Measurements from ENCODE around the gene MSH4.
"Not testable (repeated sequence)": the region's sequence is repeated elsewhere in the genome, so short reads cannot be mapped to it uniquely, and the experiment has no call there.

Gene MSH4

DNA sequence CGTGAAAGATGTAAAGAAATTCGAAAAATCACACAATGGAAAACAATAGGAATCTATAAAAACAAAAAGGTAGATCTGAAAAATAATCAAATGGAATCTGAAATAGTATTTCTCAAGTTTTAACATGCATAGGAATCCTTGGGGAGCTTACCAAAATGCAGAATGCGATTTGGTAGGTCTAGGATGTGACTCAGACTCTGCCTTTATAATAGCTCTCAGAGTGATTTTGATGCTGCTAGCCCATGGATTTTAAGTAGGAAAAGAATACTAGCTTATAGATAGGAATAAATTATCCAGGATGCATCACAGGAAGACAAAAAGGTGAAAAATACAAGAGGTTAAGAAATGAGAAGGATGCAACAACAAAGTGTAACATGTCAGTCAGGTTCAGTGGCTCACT, 24.7 kb upstream of the MSH4 start:
- H3K4me3 ChIP-seq (ENCODE audit: low read depth, low read length), result no peak overlapping the region
- TF ChIP-seq, protein P1, sequence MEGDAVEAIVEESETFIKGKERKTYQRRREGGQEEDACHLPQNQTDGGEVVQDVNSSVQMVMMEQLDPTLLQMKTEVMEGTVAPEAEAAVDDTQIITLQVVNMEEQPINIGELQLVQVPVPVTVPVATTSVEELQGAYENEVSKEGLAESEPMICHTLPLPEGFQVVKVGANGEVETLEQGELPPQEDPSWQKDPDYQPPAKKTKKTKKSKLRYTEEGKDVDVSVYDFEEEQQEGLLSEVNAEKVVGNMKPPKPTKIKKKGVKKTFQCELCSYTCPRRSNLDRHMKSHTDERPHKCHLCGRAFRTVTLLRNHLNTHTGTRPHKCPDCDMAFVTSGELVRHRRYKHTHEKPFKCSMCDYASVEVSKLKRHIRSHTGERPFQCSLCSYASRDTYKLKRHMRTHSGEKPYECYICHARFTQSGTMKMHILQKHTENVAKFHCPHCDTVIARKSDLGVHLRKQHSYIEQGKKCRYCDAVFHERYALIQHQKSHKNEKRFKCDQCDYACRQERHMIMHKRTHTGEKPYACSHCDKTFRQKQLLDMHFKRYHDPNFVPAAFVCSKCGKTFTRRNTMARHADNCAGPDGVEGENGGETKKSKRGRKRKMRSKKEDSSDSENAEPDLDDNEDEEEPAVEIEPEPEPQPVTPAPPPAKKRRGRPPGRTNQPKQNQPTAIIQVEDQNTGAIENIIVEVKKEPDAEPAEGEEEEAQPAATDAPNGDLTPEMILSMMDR (IDR thresholded peaks at IDR 0.05; ENCODE audit: insufficient read depth, low read depth, low read length, missing control alignments), result no peak
- DNase-seq (ENCODE audit: low read depth), result no peak

DNA sequence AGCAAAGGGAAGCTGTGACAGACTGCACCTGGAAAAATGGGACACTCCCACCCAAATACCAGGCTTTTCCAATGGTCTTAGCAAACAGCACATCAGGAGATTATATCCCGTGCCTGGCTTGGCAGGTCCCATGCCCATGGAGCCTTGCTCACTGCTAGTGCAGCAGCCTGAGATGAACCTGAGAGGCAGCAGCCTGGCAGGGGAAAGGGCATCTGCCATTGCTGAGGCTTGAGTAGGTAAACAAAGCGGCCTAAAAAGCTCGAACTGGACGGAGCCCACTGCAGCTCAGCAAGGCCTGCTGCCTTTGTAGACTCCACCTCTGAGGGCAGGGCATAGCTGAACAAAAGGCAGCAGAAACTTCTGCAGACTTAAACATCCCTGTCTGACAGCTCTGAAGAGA, 18.9 kb upstream of the MSH4 start:
- DNase-seq (ENCODE audit: low read depth); H3K4me3 ChIP-seq (ENCODE audit: low read depth, low read length): not testable (repeated sequence)

DNA sequence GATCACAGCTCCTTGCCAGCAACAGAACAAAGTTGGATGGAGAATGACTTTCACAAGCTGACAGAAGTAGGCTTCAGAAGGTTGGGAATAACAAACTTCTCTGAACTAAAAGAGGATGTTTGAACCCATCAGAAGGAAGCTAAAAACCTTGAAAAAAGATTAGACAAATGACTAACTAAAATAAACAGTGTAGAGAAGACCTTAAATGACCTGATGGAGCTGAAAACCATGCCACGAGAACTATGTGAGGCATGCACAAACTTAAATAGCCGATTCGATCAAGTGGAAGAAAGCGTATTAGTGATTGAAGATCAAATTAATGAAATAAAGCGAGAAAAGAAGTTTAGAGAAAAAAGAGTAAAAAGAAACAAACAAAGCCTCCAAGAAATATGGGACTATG, 18.0 kb upstream of the MSH4 start:
- not testable (repeated sequence) for DNase-seq (ENCODE audit: low read depth); H3K4me3 ChIP-seq (ENCODE audit: low read depth, low read length)

DNA sequence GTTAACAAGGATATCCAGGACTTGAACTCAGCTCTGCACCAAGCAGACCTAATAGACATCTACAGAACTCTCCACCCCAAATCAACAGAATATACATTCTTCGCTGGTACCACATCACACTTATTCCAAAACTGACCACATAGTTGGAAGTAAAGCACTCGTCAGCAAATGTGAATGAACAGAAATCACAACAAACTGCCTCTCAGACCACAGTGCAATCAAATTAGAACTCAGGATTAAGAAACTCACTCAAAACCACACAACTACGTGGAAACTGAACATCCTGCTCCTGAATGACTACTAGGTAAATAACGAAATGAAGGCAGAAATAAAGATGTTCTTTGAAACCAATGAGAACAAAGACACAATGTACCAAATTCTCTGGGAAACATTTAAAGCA, 16.5 kb upstream of the MSH4 start:
- not testable (repeated sequence) for DNase-seq (ENCODE audit: low read depth); H3K4me3 ChIP-seq (ENCODE audit: low read depth, low read length)

DNA sequence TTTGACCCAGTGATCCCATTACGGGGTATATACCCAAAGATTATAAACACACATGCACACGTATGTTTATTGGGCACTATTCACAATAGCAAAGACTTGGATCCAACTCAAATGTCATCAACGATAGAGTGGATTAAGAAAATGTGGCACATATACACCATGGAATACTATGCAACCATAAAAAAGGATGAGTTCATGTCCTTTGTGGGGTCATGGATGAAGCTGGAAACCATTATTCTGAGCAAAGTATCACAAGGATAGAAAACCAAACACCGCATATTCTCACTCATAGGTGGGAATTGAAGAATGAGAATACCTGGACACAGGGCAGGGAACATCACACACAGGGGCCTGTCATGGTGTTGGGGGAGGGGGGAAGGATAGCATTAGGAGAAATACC, 12.8 kb upstream of the MSH4 start:
- peak overlapping the region; percentile 98 for H3K4me3 ChIP-seq (ENCODE audit: low read depth, low read length)

DNA sequence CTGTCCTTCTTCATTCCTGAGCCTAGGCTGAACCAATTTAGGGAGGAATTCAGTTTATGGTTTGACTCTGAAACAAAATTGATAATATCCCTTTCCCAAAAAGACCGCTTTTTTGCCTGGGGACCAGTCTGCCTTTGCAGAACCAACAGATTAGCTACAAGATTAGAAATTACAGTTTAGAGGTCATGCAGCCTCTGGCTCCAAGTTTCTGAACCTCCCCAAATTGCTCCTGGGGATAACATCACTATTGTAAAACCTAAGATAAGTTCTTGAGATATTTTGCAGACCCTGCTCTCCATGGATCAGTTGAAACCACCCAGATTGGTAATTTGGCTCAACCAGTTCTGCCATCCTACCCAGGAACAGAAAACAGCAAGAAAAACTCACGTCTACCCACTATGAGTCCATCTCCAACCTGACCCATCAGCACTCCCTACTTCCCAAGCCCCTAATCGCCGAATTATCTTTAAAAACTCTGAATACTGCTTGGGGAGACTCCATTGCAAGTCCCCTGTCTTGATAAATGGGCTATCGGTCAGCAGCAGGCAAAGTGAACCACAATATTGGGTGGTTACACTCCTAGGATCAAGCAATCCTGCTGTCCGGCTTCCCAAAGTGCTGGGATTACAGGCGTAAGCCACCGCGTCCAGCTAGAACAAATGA, 11.2 kb upstream of the MSH4 start:
- H3K4me3 ChIP-seq (ENCODE audit: low read depth, low read length), result peak overlapping the region; percentile 98
- TF ChIP-seq, protein P1 (IDR thresholded peaks at IDR 0.05; ENCODE audit: insufficient read depth, low read depth, low read length, missing control alignments), result no peak
- no peak for DNase-seq (ENCODE audit: low read depth)

More for the DNA sequence above, 12.8 kb upstream of the MSH4 start:
- DNase-seq (ENCODE audit: low read depth), result not testable (repeated sequence)

DNA sequence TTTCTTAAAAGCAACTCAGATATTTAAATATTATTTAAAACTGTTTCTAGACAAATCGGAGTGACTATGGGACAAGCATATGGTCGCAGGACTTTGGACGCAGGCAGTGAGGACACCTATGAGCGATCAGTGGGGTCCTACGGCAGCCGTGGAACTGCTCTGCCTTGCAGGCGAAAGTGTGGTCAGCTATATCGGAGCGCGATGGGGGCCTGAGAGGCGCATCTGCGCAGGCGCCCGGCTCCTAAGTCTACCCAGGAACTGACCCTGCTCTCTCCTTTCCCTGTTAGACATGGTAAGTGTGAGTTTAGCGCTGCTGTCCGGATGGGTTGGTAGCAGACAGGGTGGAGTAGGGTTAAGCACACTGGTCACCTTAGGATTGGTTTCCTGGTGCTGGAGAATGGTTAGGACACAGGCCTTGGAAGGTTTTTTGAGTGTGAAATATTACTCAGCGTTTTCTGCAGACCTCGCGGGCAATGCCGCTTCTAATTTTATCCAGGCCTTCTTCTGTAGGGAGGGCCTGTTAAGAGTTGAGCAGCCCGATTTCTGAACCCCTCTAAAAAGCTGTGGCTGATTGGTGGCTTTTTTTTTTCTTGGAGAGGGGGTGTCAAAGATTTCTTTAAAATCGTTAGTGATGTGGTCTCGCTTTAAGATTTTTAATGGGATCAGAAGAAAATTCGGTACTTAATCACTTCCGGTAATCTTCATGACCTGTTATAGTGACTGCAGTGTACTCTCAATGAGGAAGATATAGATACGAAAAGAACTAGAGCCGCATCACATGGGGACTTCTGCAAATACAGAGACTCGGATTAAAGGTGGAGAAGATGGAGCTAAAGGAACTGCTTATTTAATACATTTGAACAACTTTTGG, 10.5 kb upstream of the MSH4 start, which contains the start of gene RABGGTB:
Gene RABGGTB, plus strand, starts transcription at position 274 of the 871 bp plus-strand sequence. Its CDS starts 16 bp downstream, at position 290.
- peak; percentile 99 for DNase-seq (ENCODE audit: low read depth)
- H3K4me3 ChIP-seq (ENCODE audit: low read depth, low read length), result peak within 1 kb of the TSS; percentile 98
- TF ChIP-seq, protein P1 (IDR thresholded peaks at IDR 0.05; ENCODE audit: insufficient read depth, low read depth, low read length, missing control alignments), result no peak

DNA sequence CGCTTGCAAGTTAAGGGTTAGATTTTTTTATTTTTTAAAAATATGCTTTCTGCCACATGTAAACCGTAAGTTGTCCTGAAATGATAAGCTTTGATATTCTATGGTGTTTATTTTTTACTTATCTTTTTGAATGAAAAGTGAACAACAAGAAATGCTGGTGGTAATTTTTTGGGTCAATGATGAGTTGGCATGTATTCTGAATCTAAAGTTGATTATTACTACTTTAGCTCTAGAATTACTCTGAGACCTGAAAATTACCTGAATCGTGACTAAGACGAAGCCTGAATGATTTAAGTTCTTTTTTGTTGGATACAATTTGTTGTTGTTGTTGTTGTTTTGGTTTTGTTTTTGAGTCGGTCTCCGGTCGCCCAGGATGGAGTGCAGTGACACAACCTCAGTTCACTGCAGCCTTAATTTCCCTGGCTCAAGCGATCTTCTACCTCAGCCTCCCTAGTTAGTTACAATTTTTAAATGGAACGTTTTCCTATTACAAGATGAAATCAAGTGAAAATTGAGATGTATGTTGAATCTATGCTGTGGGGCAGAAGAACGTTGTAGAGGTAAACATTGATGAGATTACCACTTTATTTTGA, 9.7 kb upstream of the MSH4 start:
- peak overlapping the region; percentile 98 for H3K4me3 ChIP-seq (ENCODE audit: low read depth, low read length)
- TF ChIP-seq, protein P1 (IDR thresholded peaks at IDR 0.05; ENCODE audit: insufficient read depth, low read depth, low read length, missing control alignments), result no peak
- DNase-seq (ENCODE audit: low read depth), result no peak

DNA sequence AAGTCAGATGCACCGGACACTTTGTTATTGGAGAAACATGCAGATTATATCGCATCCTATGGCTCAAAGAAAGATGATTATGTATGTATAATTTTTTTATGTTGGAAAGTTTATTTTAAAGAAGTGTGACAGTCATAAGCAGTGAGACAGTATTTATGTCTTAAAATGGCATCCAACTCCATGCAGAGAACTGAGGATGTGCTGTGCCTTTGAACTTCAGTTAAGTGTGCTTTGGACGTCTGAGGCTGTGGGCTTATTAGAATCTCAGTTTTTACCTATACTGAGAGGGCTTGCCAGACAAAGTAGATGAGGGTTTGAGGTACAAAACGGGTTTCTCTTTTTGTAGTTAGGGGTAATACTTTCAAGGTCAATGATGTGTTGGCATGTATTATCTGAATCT, 9.2 kb upstream of the MSH4 start:
- no peak for DNase-seq (ENCODE audit: low read depth)
- TF ChIP-seq, protein P1 (IDR thresholded peaks at IDR 0.05; ENCODE audit: insufficient read depth, low read depth, low read length, missing control alignments), result no peak
- peak overlapping the region; percentile 98 for H3K4me3 ChIP-seq (ENCODE audit: low read depth, low read length)
